Hematopoietic multipotent progenitor cell treated with erythropoietin and hydrocortisone succinate and interleukin-3 and kit ligand, for 15 days (in vitro differentiated cells): ENCODE data around the gene RAET1G.
"Not testable (repeated sequence)": the region's sequence is repeated elsewhere in the genome, so short reads cannot be mapped to it uniquely, and the experiment has no call there.

Source experiments
- DNase-seq: peaks from one replicate; pipeline ENCODE4 v3.0.0-alpha.2; 2015; ENCODE audit warnings: low spot score

RAET1G gene

DNA sequence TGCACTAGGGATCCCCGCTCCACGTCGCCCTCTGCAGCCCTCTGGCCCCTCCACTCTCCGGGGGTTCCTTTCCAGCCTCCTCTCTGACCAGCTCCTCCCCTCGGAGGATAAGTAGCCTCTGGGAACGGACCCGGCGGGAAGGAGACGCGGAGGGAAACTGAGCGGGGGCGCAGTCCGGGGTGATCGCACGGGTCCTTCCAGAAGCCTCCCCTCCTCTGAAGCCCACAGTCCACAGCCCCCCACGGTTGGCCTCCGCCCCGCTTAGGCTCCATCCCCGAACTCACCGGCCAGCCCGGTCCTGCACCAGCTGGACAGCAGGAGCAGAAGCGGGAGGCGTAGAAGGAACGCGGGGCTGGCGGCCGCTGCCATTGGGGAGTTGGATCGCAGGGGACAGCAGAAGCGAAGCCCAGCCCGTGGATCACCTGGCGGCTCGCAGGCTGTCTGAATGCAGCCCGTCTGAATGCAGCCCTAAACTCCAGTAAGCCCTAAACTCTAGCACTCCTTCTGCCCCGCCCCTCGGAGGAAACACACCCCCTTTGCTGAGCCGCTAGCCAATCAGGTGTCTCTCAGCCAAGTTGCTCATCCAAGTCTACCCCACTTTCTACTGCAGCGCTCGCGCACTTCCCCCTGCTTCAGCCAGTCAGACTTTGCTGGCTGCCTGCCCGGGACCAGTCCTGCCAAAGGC is at the start of gene RAET1G:
Gene RAET1G, minus strand, starts transcription at position 480 of the 685 bp plus-strand sequence. Its CDS starts 111 bp downstream, at position 369.
- peak; percentile 79 for DNase-seq

GRCh38 chr6:149969635-149970034 is 46.7 kb upstream of the RAET1G start:
- no peak for DNase-seq

- not testable (repeated sequence) for DNase-seq
Observed at GRCh38 chr6:149968909-149969308, 46.0 kb upstream of the RAET1G start.

- DNase-seq, result not testable (repeated sequence)
Observed at GRCh38 chr6:149967999-149968398, 45.1 kb upstream of the RAET1G start.

DNA sequence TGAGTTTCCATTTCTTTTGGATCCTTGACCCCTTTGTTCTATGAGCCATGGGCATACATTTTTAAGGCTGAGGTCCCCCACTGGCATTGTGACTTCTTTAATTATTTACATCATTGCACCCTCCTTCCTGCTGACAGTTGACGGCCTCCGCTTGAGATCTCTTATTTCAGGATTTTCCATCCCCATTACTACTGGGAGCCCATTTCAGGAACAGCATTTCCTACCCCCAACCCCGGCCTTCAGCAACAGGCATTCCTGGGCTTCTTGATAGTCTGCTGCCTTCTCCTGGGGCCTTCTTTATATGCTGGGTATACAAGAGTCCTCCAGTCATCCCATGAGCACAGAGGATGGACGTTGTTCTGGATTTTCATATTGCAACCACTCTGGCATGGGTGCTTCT is 44.7 kb upstream of the RAET1G start:
- DNase-seq, result no peak

DNA sequence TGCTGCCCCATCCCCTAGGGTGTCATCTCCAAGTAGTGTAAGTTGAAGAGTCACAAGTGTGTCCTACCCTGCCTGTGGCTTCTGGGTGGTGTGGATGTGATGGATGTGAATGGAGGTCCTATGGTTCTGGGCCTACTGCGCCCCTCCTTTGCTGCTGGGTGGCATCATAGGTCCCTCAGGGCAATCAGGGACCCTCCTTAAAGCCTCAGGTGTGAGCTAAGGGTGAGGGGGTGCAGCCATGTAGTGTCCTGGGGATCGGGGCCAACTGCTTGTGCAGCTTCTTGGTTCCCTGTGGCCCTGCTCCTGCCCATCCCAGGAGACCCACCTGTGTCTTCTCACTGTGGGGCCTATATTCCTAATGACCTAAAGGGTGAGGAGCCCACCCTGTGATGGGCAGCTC is 43.4 kb upstream of the RAET1G start:
- DNase-seq, result not testable (repeated sequence)

- no peak for DNase-seq
Observed at GRCh38 chr6:149965194-149966020, 42.5 kb upstream of the RAET1G start.

DNA sequence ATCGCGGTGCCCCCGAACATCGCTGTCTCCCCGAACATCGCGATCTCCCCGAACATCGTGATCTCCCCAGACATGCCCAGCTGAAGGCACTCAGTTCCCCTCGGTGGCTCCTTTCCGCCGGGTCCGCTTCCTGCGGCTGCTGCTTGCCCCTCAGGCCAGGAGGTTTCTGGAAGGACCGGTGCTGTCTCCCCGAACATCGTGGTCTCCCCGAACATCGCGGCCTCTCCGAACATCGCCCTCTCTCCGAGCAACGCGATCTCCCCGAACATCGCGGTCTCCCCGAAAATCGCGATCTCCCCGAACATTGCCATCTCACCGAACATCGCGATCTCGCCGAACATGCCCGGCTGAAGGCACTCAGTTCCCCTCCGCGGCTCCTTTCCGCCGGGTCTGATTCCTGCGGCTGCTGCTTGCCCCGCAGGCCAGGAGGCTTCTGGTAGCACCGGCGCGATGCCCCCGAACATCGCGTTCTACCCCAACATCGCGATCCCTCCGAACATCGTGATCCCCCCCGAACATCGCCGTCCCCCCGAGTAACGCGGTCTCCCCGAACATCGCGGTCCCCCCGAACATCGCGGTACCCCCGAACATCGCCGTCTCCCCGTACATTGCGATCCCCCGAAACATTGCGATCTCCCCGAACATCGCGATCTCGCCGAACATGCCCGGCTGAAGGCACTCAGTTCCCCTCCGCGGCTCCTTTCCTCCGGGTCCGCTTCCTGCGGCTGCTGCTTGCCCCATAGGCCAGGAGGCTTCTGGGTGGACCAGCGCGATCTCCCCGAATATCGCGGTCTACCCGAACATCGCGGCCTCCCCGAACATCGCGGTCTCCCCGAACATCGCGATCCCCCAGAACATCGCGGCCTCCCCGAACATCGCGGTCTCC is 41.6 kb upstream of the RAET1G start:
- DNase-seq, result peak; percentile 15

DNA sequence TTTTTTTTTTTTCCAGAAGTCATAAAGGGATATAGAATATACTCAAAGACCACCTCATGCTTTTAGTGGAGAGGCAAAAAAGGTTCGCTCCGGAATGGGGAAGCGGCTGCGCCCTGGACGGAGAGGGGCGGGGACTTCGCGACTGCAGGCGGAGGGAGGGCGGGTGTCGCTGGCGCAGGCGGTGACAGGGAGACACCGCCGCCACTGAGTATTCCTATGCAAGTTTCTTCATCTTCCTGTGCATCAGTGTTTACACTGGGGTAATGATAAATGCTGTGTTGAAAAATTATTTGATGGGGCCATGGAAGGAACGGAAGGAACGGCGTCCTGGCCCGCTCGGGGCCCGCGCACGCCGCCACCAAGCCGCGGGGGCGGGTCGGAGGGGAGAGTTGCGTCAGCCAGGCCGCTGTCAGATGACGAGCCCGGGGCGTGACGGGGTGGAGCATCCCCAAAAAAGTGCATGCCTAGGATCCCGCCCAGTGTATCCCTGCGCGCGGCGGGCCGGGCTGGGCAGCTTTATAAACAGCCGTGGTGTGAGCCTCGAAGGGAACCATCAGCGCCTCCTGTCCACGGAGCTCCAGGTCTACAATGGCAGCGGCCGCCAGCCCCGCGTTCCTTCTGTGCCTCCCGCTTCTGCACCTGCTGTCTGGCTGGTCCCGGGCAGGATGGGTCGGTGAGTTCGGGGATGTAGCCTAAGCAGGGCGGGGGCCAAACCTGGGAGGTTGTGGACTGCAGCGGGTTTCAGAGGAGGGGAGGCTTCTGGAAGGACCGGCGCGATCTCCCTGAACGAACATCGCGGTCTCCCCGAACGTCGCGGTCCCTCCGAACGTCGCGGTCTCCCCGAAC is 40.8 kb upstream of the RAET1G start, which contains the start of gene ULBP1:
Gene ULBP1, plus strand, starts transcription at position 482 of the 846 bp plus-strand sequence. Its CDS starts 107 bp downstream, at position 589.
- DNase-seq, result peak; percentile 91

- DNase-seq, result no peak
Observed at GRCh38 chr6:149963212-149963461, 40.2 kb upstream of the RAET1G start.

DNA sequence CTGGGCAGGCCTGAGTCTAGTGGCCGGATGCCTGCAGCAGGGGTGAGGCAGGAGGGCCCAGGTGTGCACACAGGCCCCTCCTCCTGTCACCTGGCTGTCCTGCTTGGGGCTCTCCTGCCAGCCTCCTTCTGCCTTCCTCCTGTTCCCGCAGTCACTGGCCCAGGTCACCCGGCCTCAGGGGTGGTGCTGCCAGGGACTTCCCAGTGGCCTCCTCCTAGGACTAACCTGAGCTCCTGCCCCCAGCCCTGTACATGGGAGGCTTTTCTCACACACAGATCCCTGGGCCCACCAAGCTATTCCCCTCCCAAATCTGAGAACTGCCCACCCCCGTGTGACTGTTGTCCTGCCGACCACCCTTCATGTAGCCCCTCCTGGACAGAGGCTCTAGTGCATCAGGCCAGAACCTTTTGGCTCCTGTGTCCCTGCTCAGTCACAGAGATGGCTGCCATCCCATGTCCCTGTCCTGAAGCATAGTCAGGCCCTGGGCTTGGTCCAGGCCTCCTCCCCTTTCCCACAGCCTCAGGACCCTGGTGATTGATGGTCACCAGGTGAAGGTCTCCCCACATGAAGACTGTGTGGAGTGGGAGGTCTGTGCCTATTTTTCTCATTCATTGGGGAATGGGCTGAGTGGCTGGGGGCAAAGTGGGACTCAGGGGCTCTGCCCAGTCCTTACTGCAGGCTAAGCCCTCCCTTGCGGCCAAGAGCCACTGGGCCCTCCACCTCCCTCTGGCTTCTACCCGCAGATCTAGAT is 39.7 kb upstream of the RAET1G start:
- DNase-seq, result no peak

GRCh38 chr6:149961728-149962425 is 39.0 kb upstream of the RAET1G start:
- DNase-seq, result peak; percentile 30

DNA sequence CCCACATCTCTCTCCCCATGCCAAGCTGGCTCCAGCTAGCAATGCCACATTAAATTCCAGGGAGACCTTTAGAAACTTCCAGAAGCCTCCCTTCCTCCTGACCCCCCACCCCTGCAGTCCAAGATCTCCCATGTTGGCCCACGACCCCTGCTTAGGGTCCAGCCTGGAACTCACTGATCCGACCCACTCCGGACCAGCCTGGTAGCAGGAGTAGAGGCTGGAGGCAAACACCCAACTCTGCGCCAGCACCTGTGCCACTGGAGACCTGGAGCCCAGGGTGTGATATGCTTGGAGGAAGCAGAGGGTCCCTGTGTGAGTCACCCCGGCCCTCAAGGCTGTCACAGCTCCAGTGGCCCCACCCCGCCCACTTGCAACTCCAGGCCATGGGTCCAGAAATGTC is 37.6 kb upstream of the RAET1G start:
- no peak for DNase-seq

- not testable (repeated sequence) for DNase-seq
Observed at GRCh38 chr6:149959806-149960205, 36.9 kb upstream of the RAET1G start.

GRCh38 chr6:149958124-149958523 is 35.2 kb upstream of the RAET1G start:
- not testable (repeated sequence) for DNase-seq

- DNase-seq, result not testable (repeated sequence)
Observed at GRCh38 chr6:149955654-149956317, 32.9 kb upstream of the RAET1G start.

DNA sequence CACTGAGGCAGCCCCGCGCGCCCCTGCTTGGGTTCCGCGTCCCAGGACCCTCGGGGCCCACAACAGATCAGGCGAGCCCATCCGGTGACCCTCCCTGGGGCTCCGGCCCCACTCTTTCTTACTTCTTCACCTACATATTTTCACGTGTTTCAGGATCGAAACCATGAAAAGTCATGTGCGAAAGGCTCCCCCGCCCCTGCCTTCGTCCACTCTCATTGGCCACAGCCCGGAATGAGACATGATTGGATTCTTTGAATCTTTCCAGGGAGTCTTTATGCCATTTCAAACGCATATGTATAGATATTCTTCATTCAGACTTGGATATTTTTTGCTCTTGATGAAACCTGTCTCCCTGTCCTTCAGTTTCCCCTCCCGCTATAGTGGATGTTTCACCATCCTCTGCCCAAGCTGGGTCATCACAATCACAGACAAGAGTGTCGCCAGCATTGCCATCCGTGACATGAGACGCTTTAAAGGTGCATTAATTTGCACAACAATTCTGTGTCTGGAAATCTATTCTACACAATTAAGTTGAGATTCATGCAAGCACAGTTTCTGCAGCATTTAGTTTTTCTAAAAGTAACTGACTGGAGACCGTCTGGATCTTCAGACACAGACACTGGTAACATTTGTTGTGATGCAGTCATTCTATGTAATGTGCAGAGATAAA is 32.2 kb upstream of the RAET1G start:
- not testable (repeated sequence) for DNase-seq

GRCh38 chr6:149954328-149954983 is 31.5 kb upstream of the RAET1G start:
- DNase-seq, result not testable (repeated sequence)
